HEK293T (cell line): Measurements from ENCODE around the gene NME9.

Experiments used
- HDGF ChIP-seq: fragments of 450-650 bp; IDR thresholded peaks from 2 replicates; pipeline ENCODE4 v1.6.1; 2017; ENCODE audit warnings: antibody characterized with exemption, borderline replicate concordance
- LEF1 ChIP-seq: fragments of 450-650 bp; IDR thresholded peaks from 2 replicates; pipeline ENCODE4 v1.6.1; 2017; ENCODE audit warnings: mild to moderate bottlenecking, borderline replicate concordance
- SUZ12 ChIP-seq: fragments of 450-650 bp; IDR thresholded peaks from 2 replicates; pipeline ENCODE4 v1.6.1; 2016; ENCODE audit warnings: mild to moderate bottlenecking

DNA sequence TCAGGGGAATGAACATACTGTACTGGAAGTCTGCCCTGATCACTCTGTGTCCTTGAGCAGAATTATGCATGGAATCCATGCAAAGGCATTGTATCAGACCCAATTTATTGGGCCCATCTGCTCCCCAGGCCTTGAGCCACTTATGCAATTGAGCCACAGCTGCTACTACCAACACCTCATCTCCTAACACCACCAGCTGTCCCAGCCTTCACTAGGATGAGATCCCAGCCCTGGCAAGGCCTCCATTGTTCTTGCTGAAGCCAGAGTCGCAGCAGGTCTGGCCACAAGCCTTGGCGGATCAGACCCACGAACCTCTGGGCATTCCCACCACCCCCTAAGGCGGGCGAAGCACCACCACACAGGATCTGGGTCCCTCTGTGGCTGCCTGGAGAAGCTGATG, 9.2 kb upstream of the NME9 start:
- TF ChIP-seq LEF1 (no peak), SUZ12 (no peak), HDGF (no peak)
